Panc1 (cell line): ENCODE results near the gene TBPL2.

ENCODE experiments used
- CTCF ChIP-seq: fragments of 450-650 bp; IDR thresholded peaks from 2 replicates; pipeline ENCODE4 v1.5.1; 2017; ENCODE audit warnings: mild to moderate bottlenecking
- POLR2AphosphoS5 ChIP-seq: IDR thresholded peaks from 2 replicates; pipeline ENCODE4 v1.6.1; 2012; ENCODE audit warnings: mild to moderate bottlenecking, low read depth, low read length, moderate library complexity
- TF ChIP-seq, protein P1 (sequence below), 2 experiments: IDR thresholded peaks; 2 replicates each; pipeline ENCODE4 v1.6.1; 2011 to 2012; ENCODE audit warnings: low read depth in 2 of 2, control low read depth in 1 of 2, low read length in 1 of 2, mild to moderate bottlenecking in 1 of 2, moderate library complexity in 1 of 2; ENCODE audit not compliant: insufficient read depth in 1 of 2

DNA sequence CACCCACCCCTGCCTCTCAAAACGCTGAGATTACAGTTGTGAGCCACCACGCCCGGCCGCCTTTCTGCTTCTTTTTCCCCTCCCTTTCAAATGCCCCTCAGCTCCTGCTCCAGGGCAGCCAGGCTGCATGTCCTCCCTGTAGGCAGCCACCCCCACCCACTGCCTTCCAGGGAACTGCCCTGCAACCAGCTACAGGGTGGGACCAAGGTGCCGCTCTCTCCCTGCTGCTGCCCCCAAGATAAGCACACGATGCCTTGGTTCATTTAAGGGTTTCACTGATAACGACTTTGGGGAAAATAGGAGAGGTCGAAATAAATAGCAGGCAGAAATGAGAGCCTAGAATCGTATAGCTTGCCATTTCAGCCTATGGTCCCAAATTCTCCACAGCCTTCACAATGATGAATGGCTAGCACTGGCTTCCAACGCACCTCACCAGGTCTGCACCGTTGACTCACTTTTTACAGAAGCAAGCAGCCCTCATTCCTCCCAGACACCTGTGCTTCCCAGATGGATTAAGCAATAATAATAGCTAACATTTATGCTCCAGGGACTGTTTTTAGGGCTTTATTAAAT lies 69.4 kb downstream of the TBPL2 start:
- TF ChIP-seq CTCF (no peak), POLR2AphosphoS5 (no peak)
- TF ChIP-seq, protein P1, sequence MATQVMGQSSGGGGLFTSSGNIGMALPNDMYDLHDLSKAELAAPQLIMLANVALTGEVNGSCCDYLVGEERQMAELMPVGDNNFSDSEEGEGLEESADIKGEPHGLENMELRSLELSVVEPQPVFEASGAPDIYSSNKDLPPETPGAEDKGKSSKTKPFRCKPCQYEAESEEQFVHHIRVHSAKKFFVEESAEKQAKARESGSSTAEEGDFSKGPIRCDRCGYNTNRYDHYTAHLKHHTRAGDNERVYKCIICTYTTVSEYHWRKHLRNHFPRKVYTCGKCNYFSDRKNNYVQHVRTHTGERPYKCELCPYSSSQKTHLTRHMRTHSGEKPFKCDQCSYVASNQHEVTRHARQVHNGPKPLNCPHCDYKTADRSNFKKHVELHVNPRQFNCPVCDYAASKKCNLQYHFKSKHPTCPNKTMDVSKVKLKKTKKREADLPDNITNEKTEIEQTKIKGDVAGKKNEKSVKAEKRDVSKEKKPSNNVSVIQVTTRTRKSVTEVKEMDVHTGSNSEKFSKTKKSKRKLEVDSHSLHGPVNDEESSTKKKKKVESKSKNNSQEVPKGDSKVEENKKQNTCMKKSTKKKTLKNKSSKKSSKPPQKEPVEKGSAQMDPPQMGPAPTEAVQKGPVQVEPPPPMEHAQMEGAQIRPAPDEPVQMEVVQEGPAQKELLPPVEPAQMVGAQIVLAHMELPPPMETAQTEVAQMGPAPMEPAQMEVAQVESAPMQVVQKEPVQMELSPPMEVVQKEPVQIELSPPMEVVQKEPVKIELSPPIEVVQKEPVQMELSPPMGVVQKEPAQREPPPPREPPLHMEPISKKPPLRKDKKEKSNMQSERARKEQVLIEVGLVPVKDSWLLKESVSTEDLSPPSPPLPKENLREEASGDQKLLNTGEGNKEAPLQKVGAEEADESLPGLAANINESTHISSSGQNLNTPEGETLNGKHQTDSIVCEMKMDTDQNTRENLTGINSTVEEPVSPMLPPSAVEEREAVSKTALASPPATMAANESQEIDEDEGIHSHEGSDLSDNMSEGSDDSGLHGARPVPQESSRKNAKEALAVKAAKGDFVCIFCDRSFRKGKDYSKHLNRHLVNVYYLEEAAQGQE (IDR thresholded peaks at IDR 0.05; ENCODE audit: insufficient read depth in 1 of 2, low read depth in 2 of 2, low read length in 1 of 2), result no peak
